ENCODE data around the gene EMC8.
A peak's percentile ranks its signal among the peaks of the same experiment; 100 is the strongest.

EMC8 gene

DNA sequence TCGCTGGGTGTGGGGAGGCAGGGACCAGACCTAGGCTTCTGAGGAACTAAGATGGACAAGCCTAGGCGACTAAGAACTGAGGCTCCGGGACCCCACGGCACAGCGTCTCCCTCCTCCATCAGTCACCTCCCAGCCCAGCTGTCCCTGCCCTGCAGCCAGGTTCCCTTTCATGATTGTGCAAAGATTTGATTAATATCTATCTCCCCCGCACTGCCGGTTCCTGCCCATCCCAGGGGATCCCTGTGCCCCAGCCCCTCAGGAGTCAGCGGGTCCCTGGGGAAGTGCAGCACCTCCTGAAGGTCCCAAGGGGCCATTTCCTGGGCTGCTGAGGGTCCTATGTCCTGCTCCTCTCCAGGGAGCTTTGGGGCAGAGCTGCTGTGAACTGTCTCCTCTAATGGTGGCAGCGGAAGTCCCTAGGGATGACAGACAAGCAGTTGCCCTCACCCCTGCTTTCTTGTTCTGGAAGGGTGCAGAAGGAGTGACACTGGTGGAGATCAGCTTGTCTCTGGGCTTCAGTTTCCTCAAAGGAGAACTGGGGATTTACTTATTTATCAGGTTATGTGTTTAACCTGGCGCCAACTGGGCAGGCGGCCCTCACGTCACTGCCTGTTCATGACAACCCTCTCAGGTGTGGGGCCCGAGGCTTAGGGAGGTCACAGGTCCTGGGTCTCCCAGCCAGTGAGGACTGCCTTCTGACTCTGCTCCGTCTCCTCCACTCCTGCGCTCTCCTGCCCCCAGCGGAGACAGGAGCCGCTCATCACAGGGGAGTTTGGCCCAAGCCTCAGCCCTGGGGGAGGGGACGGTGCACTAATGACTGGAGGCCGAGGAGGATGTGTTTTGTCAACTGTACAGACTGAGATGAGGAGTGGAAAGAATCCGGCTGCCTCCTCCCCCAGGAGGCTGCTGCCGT lies 46.6 kb downstream of the EMC8 start:
- DNase-seq, result no peak

DNA sequence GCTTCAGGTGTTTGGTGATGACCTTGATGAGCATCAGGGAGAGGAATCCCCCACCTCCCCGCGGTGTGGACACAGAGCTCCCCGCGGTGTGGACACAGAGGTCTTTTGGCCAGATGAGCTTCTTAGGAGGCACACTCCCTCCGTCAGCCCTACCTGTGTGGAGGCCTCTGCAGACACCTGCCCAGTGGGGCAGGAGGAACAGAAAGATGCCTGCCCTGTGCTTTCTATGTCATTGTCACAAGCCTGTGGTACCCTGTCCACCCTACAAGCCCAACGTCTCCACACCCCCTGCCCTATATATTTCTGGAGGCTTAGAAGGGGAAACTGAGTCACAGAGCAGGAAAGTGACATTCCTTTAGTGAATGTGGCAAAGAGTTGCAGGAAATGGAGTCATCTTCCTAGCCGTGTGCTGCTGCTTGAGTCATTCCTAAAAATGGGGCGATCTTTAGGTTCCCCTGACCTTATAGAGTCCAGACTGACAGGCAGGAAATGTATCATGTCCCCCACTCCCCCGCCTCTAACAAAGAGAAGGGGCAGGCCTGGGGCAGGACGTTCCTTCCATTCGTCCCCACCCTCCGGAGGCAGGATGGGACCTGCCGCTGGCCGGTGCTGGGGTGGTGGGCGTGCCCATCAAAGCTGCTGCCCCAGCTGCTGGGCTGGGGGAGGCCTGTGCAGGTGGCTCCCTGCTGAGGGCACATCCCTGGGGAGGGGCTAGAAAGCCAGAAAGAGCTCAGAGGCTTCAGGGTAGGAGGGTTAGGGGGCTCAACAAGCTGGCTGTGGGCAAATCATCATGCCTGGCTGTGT lies 47.4 kb downstream of the EMC8 start:
- DNase-seq, result no peak

DNA sequence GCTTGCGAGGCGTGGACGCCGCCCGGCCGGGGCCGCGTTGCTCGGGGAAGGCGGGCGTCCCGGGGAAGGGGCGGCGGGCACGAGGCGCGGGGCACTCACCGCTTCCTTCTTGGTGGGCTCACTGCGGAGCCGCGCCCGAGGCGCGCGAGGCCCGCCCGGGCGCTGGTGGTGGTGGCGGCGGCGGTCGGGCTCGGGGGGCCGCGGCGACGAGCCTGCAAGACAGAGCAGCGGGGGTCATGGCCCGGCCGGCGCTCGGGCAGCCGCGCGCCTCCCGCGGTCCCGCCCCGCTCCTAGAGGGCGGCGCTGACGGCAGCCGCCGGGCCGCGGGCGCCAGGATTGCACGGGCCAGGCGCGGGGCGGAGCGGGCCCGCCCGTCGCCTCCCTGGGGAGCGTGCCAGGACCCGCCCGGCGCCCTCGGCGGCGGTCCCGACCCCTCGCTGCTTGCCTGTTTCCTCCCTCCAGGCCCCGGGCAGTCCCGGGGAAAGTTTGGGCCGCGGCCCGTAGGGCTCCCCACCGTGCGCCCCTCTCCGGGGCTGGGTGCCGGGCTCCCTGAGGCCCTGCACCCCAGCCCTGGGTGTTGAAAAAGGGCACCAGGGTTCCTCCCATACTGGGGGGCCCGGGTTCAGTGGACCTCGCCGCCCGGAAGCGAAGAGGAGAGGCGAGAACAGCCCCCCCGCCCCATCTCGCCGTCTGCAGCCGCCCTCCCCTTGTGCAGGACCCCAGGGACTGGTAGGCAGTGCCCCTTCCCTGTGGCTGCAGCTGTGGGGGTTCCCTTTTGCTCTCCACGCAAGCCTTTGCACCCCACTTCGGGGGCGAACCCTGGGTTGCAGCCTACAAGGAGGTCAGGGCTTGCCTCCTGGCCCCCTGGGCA lies 48.3 kb downstream of the EMC8 start, which contains the start of gene C16orf74:
Gene C16orf74, minus strand, starts transcription at position 270 of the 871 bp plus-strand sequence. CDS start 15,879 bp downstream, outside the sequence.
- peak; percentile 30 for DNase-seq

DNA sequence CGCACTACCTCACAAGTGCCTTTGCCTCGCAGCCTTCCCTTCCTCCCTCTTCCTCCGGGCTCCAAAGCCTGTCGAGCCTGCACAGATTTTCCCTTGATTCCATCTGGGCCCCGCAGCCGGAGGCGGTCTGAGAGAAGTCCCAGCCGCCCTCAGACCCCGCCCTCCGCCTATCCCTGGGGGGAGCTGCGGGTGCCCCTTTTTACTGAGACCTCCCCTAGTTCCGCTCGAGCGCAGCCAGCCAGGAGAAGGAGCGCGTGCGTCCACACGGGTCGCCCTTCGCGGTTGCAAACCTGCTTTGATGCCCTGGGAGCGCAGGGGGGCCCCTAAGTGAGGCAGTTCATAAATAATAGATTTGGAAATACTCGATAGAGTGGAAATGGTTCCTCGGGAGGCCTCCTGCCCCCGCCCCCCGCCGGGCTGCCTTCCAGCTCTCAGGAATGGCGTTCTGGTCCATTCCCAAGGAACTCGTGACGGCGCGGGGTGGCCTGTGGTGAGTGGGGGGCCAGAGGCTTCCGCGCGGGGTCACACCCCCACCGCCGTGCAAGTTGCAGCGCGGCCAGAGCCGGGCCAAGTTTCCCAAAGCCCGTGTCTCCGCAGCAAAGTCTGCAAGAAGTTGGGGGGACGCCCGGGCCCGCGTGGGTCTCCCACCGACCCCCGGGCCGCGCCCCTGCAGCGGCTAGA lies 49.1 kb downstream of the EMC8 start:
- DNase-seq, result peak; percentile 30

DNA sequence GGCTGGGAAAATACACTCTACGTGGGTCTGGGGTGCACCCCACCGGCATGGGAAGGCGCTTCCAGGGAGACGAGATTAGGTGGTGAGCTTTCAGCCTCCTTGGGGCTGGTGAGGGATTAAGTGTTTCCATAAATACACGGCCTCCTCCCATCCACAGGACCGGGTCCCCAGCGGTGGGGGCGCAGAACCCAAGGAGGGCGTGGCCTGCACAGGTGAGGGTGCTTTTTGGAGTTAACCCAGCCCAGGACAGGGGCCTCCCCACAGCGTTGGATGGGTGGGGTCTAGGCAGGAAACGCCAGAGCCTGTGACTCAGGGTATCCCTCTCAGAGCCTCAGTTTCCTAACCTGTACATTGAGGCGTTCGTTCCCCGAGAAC lies 49.6 kb downstream of the EMC8 start:
- no peak for DNase-seq

DNA sequence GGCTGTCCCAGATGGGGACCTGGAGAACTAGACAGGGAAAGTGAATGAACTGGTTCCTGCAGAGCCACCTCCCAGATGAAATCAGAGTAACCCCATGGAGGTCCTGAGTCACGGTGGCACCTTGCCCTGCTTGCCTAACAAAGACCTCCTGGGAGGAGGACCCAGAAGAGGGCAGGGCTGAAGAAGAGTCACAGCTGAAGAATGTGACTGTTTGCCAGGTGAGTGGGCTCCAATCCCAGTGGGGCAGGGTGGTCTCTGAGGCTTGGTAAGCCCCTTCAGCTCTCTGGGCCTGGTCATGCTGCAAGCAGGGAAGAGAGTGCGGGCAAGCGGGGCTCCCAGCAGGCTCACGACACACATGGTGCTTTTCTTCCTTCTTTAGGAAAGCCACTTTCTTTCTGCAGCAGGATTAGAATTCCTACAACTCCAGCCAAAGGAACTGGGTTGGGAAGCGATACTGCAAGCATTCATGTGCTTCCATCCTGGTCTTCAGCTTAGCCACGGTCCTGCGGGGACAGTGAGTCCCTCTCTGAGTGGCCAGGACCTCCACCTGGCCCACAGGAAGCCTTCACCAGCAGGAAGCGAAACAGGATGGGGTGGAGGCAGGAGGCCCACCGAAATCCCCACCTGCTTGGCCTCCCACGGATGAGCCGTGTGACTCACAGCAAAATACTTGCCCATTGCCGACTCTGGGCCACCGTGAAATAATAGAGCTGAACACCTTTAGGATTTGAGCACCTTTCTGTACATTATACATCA lies 52.7 kb downstream of the EMC8 start:
- no peak for DNase-seq

DNA sequence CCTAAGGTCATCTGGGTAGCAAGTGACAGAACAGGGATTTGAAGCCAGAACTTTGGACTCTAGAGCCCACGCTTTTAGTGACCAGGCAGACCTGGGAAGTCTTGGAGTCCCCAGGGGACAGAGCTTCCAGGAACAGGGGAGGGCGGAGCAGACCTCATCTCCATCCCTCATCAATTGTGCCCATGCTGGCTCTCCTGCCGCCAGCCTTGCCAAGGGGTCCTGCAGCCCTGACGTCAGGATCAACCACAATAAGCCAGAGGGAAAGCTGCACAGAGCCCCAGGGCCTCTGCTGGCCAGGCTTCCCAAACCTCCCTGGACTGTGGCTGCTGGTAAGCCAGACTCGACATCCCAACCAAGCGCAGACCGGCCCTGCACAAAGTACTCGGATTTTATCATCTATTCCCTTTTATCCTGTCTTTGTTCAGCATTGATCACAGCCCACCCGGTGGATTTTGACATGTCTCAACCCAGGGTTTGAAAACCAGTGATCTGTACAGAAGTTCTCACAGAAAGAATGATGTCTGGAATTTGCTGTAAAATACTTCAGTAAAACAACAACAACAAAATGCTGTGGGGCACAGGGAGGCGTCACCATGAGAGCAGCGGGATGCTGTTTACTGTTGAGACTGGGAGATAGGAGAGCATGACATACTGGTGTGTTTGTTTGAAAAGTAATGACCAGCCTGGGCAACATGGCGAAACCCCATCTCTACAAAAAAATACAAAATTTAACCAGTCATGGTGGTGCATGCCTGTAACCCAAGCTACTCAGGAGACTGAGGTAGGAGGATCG lies 60.2 kb downstream of the EMC8 start:
- DNase-seq, result no peak

DNA sequence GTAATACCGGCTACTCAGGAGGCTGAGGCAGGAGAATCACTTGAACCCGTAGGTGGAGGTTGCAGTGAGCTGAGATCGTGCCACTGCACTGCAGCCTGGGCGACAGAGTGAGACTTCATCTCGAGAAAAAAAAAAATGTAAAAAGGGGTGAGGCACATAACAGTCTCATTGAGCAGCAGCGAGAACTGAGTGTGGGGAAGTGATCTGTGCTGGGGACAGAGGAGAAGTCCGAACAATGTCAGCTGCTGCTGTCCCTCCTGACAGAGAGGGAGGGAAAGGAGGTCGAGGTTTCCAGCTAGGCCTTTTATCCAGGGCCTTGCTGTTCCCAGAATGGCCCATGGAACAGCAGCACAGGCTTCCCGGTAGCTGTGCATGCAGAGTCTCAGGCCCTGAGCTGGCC lies 62.4 kb downstream of the EMC8 start:
- DNase-seq, result no peak

DNA sequence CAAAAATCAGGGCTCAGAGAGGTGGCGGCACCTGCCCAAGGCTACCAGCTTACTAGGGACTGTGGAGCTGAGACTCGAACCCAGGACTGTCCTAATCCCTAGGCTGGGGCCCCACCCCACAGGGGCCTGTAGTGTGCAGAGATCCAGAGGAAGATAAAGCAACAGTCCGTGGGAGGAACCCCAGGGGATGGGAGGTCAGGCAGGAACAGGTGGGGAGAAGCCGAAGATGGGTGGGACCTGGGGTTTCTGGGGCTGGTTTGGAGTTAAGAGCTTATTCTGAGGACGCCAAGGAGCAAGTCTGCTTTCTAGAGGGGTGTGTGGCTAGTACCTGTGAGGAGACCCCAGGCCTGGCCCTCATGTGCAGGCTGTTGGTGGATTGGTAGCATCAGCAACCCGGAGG lies 63.4 kb downstream of the EMC8 start:
- DNase-seq, result no peak

DNA sequence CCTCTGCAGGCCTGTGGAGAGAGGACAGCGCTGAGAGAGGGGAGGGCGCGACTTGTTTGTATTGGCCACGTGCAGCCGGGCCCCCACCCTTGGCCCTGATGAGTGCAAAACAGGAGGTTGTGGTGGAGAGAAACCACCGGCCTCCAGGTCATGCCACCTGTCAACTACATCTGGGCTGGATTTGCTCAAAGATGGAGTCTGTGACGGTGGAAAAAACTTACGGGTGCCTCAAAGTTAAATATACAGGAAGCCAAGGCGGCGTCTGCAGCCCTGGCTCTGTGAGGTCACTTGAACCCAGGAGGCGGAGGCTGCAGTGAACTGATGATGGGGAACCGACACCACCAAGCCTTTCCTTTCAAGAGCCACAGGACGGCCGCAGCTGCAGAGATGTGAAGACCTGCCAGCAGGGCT lies 64.1 kb downstream of the EMC8 start:
- peak; percentile 49 for DNase-seq

DNA sequence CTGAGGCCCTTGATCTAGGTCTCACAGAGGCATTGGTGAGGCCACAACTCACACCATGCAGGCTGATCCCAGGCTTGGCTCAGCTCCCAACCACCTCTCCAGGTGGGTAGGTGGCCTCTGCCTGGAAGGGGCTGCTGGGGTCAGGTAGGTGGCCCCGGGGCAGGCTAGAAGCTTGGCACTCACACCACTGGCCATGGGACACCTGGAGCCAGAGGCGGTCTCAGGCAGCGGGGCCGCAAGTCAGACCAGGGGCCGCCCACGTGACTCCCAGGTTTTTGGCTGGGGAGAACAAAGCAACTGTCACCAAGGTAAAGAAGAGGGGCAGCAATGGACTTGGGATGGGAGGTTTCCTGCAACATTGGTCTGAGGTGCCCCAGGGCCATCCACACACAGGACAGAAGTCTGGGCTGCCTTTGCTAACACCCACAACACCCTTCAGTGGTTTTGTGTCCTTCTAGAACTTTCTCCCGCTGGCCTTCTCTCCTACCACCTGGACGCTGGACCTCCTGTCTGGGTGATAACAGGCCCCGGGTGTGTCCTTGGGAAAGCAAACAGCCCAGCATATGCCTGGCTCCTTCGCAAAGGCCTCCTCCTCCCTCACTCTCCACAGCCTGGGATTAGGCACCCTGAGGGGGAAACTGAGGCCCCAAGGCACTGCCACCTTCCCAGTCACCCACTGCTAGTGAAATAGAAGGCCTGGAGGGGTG lies 64.9 kb downstream of the EMC8 start:
- no peak for DNase-seq

DNA sequence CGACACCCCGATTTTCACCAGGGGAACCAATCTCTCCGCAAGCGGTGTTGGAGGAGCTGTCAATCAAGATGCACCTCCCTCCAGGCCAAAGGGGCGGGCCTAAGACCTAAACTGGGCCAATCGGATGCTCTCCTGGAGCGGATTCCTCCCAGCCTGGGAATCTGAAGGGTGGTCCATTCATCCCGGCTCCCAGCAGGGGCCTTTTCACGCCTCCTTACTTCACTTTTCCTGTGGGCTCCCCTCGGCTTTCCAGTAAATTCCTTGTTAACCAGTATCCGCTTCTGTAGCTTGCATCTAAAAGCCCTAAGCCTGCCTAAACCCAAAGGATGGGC lies 65.5 kb downstream of the EMC8 start:
- no peak for DNase-seq

DNA sequence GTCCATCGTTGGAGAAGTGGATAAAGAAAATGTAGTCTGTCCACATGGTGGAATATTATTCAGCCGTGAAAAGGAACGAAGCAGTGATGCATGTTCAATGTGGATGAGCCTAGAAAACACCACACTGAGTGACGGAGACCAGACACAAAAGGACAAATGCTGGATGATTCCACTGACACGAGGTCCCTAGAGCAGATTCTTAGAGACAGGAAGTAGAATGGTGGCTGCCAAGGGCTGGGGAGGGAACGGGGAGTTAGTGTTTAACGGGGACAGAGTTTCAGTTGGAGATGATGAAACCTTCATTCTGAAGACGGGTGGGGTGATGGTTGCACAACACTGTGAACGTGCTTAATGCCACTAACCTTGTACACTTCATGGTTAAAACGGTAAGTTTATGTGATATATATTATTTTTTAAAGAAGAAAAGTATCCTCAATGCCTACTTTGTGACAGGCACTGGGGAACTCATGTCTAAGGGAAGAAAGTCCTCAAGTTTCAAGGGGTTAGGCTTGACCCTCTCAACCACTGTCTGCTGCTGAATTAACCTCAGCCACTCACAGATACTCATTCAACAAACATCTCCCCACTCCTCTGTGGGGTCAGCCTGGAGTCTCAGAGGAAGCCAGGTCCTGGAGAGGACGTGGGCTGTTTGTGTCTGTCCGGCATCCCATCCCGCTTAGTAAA lies 66.0 kb downstream of the EMC8 start:
- DNase-seq, result no peak

DNA sequence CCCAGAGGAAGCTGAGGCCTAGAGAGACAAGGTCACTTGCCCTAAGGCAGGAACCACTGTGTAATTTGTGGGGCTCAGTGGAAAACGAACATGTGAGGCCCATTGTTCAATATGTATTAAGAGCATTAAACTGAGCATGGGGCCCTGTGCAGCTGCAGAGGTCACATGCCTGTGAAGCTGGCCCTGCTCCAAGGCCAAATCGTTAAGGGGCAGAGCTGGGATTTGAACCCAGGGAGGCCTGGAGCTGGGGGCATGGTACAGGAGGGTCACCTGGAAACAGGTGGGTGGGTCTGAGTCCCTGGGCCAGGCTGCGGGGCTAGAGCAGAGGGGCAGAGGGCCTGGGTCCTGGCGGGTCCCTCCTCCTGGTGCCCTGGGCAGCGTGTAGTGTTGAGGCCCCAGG lies 68.2 kb downstream of the EMC8 start:
- no peak for DNase-seq

DNA sequence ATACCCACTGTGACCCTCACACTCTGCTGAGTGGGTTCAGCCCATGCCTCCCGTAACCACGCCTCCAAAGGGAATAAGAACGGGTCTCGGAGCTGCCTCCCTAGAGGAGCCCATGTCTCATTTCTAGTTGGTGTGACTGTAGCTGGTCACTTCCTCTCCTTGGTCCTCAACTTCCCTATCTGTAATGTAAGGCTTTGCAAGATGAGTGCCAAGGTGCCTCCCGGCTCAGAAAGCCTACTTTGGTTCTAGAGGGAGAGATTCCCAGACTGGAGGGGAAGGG lies 69.2 kb downstream of the EMC8 start:
- DNase-seq, result no peak

DNA sequence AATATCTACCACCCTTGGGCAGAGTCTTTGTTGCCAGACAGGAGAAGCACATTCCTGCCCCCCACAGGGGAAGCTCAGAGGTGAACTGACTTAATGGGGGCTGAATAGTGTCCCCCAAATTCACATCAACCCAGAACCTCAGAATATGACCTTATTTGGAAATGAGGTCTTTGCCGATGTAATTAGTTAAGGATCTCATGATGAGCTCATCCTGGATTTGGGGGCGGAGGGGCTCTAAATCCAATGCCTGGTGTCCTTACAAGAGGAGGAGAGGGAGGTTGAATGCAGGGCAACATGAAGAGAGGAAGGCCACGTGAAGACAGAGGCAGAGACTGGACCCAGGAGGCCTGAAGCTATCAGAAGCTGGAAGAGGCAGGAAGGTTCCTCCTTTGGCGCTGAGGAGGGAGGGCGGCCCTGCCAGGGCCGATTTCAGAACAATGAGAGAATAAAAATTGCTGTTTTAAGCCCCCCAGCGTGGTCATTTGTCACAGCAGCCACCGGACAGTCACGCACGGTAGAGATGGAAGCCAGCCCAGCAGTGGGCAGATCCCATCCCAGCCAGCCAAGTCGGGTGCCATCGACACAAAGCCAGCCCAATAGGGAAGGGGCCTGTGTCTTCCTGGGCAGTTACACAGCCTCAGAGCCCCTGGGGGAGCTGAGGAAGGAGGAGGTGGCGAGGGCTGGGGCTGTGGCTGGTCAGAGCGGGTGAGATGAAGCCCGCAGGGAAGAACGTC lies 69.7 kb downstream of the EMC8 start:
- no peak for DNase-seq

DNA sequence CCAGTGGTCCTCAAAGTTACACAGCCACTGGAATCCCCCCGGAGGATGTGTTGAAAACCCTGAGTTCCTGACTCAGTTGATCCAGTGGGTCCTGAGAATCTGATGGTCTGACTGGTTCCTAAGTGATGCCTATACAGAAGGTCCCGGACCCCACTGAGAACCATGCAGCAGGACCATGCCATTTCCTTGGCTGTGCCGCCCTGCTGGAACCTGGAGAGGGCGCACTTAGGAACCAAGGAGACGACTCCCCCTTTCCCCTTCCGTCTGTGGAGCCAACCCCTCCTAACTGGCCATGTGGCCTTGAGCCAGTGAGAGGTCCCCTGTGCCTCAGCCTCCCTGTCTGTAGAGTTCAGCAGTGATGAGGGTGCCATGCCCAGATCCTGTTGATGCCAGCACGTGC lies 70.5 kb downstream of the EMC8 start:
- DNase-seq, result no peak
